Fibroblast of skin of right biceps (primary cell): ENCODE results near the gene RCBTB1.
"Not testable (repeated sequence)": the region's sequence is repeated elsewhere in the genome, so short reads cannot be mapped to it uniquely, and the experiment has no call there.

ENCODE experiments used
- DNase-seq: peaks from one replicate; pipeline ENCODE4 v3.0.0-alpha.2; 2013

Gene RCBTB1

GRCh38 chr13:49602615-49603014 is 17.3 kb upstream of the RCBTB1 start:
- not testable (repeated sequence) for DNase-seq

- no peak for DNase-seq
These were observed 16.6 kb upstream of the RCBTB1 start for GRCh38 chr13:49602005-49602404.

- no peak for DNase-seq
These were observed 11.8 kb upstream of the RCBTB1 start for GRCh38 chr13:49597043-49597641.

GRCh38 chr13:49596221-49596620 is 10.9 kb upstream of the RCBTB1 start:
- no peak for DNase-seq

GRCh38 chr13:49594576-49594975 is 9.2 kb upstream of the RCBTB1 start:
- DNase-seq = no peak

GRCh38 chr13:49593876-49594275 is 8.5 kb upstream of the RCBTB1 start:
- not testable (repeated sequence) for DNase-seq

GRCh38 chr13:49590714-49591113 is 5.4 kb upstream of the RCBTB1 start:
- DNase-seq = not testable (repeated sequence)

GRCh38 chr13:49587311-49587847 is 2.0 kb upstream of the RCBTB1 start:
- DNase-seq = no peak

GRCh38 chr13:49586717-49587116 is 1.4 kb upstream of the RCBTB1 start:
- no peak for DNase-seq

GRCh38 chr13:49584771-49585182 is 581 bp downstream of the RCBTB1 start:
- no peak for DNase-seq

GRCh38 chr13:49580980-49581680 is 4.2 kb downstream of the RCBTB1 start:
- DNase-seq = no peak

GRCh38 chr13:49579501-49579900 is 5.9 kb downstream of the RCBTB1 start:
- no peak for DNase-seq

GRCh38 chr13:49571299-49572240 is 13.8 kb downstream of the RCBTB1 start:
- no peak for DNase-seq

- DNase-seq = no peak
These were observed 15.2 kb downstream of the RCBTB1 start for GRCh38 chr13:49569993-49570689.

GRCh38 chr13:49567491-49567890 is 17.9 kb downstream of the RCBTB1 start:
- DNase-seq = no peak

GRCh38 chr13:49566461-49566860 is 18.9 kb downstream of the RCBTB1 start:
- DNase-seq = no peak

- DNase-seq = not testable (repeated sequence)
These were observed 19.9 kb downstream of the RCBTB1 start for GRCh38 chr13:49565461-49565860.

GRCh38 chr13:49563516-49563915 is 21.8 kb downstream of the RCBTB1 start:
- no peak for DNase-seq

- no peak for DNase-seq
These were observed 24.3 kb downstream of the RCBTB1 start for GRCh38 chr13:49561062-49561410.

- DNase-seq = no peak
These were observed 24.9 kb downstream of the RCBTB1 start for GRCh38 chr13:49560270-49561061.

- no peak for DNase-seq
These were observed 26.4 kb downstream of the RCBTB1 start for GRCh38 chr13:49559006-49559405.

- no peak for DNase-seq
These were observed 31.0 kb downstream of the RCBTB1 start for GRCh38 chr13:49554387-49554786.
